GM12892 (cell line): ENCODE data around the gene NEGR1.

Experiments
- POLR2A ChIP-seq: IDR thresholded peaks from 2 replicates; pipeline ENCODE4 v1.6.1; 2011; ENCODE audit warnings: low read depth, low read length, control low read depth
- POLR2AphosphoS5 ChIP-seq: IDR thresholded peaks from 2 replicates; pipeline ENCODE4 v1.6.1; 2011; ENCODE audit warnings: low read depth, low read length, control low read depth
- TAF1 ChIP-seq: IDR thresholded peaks from 2 replicates; pipeline ENCODE4 v1.6.1; 2011; ENCODE audit warnings: low read depth, mild to moderate bottlenecking, control low read depth, low read length, borderline replicate concordance

- TF ChIP-seq POLR2A, result no peak
- no peak for TF ChIP-seq POLR2AphosphoS5
- no peak for TF ChIP-seq TAF1
Measured at GRCh38 chr1:72086394-72086793, 195.9 kb downstream of the NEGR1 start.
